Trophoblast cell (in vitro differentiated cells and primary cell): ENCODE measurements around the gene AMBRA1.

Experiments
- DNase-seq, 2 donors: peaks; one replicate each; pipeline ENCODE4 v3.0.0-alpha.2; 2016
- H2AFZ ChIP-seq: 2 replicates; pipeline ENCODE4 v1.6.1; 2013; ENCODE audit warnings: low read length, moderate library complexity, mild to moderate bottlenecking; ENCODE audit not compliant: insufficient read depth, poor library complexity
- H2AK5ac ChIP-seq: 2 replicates; pipeline ENCODE4 v1.6.1; 2013; ENCODE audit warnings: mild to moderate bottlenecking, low read length
- H2BK120ac ChIP-seq: 2 replicates; pipeline ENCODE4 v1.6.1; 2013; ENCODE audit warnings: low read length, mild to moderate bottlenecking, moderate library complexity; ENCODE audit not compliant: insufficient read depth, poor library complexity
- H2BK12ac ChIP-seq: 2 replicates; pipeline ENCODE4 v1.6.1; 2013; ENCODE audit warnings: mild to moderate bottlenecking, low read length, moderate library complexity
- H2BK5ac ChIP-seq: 2 replicates; pipeline ENCODE4 v1.6.1; 2013; ENCODE audit warnings: low read length, low read depth, moderate library complexity, mild to moderate bottlenecking; ENCODE audit not compliant: poor library complexity
- H3K14ac ChIP-seq: 2 replicates; pipeline ENCODE4 v1.6.1; 2013; ENCODE audit warnings: mild to moderate bottlenecking, low read length
- H3K18ac ChIP-seq: 2 replicates; pipeline ENCODE4 v1.6.1; 2013; ENCODE audit warnings: mild to moderate bottlenecking, low read length
- H3K23ac ChIP-seq: 2 replicates; pipeline ENCODE4 v1.6.1; 2013; ENCODE audit warnings: low read length
- H3K27ac ChIP-seq: 2 replicates; pipeline ENCODE4 v1.5.1; 2013; ENCODE audit warnings: low read depth, mild to moderate bottlenecking, inconsistent platforms, low read length, moderate library complexity
- H3K27me3 ChIP-seq: 2 replicates; pipeline ENCODE4 v1.6.1; 2013; ENCODE audit warnings: inconsistent platforms, mild to moderate bottlenecking, low read length, moderate library complexity; ENCODE audit not compliant: insufficient read depth
- H3K36me3 ChIP-seq, 2 experiments: 1 replicate in 1 of 2; 2 replicates in 1 of 2; pipeline ENCODE4 v1.6.1; 2013; ENCODE audit warnings: low read length in 2 of 2, mild to moderate bottlenecking in 2 of 2, moderate library complexity in 1 of 2; ENCODE audit not compliant: insufficient read depth in 2 of 2, control insufficient read depth in 1 of 2
- H3K4ac ChIP-seq: 2 replicates; pipeline ENCODE4 v1.6.1; 2013; ENCODE audit warnings: low read depth, mild to moderate bottlenecking, low read length, moderate library complexity
- H3K4me1 ChIP-seq, 2 experiments: 1 replicate in 1 of 2; 2 replicates in 1 of 2; pipeline ENCODE4 v1.6.1; 2013; ENCODE audit warnings: low read length in 2 of 2, mild to moderate bottlenecking in 2 of 2, moderate library complexity in 1 of 2; ENCODE audit not compliant: insufficient read depth in 2 of 2, control insufficient read depth in 1 of 2
- H3K4me2 ChIP-seq: 2 replicates; pipeline ENCODE4 v1.6.1; 2013; ENCODE audit warnings: inconsistent platforms, mild to moderate bottlenecking, low read length, moderate library complexity
- H3K4me3 ChIP-seq: 2 replicates; pipeline ENCODE4 v1.5.1; 2013; ENCODE audit warnings: mild to moderate bottlenecking, low read depth, low read length, inconsistent platforms
- H3K79me1 ChIP-seq: one replicate; pipeline ENCODE4 v1.6.1; 2013; ENCODE audit warnings: low read length
- H3K79me2 ChIP-seq: 2 replicates; pipeline ENCODE4 v1.6.1; 2013; ENCODE audit warnings: low read length, mild to moderate bottlenecking; ENCODE audit not compliant: control insufficient read depth, insufficient read depth, poor library complexity
- H3K9ac ChIP-seq: 2 replicates; pipeline ENCODE4 v1.6.1; 2013; ENCODE audit warnings: mild to moderate bottlenecking, low read length
- H3K9me3 ChIP-seq: 2 replicates; pipeline ENCODE4 v1.6.1; 2013; ENCODE audit warnings: low read depth, mild to moderate bottlenecking, control low read depth, inconsistent platforms, low read length; ENCODE audit not compliant: insufficient read depth
- H4K12ac ChIP-seq: 2 replicates; pipeline ENCODE4 v1.6.1; 2013; ENCODE audit warnings: low read depth, mild to moderate bottlenecking, low read length, moderate library complexity
- H4K8ac ChIP-seq: 2 replicates; pipeline ENCODE4 v1.6.1; 2013; ENCODE audit warnings: low read depth, mild to moderate bottlenecking, low read length, moderate library complexity
- H4K91ac ChIP-seq: one replicate; pipeline ENCODE4 v1.6.1; 2013; ENCODE audit warnings: low read depth, mild to moderate bottlenecking, low read length, moderate library complexity
- WGBS: extraction: QIAGEN DNeasy Blood & Tissue Kit; methylation state at CpG from one replicate; pipeline ENCODE4 v1.1.7; 2013; ENCODE audit warnings: missing lambda C conversion rate; ENCODE audit not compliant: insufficient read length, insufficient coverage; ENCODE audit errors: extremely low coverage; 5-methylcytosine and 5-hydroxymethylcytosine counted together

Gene AMBRA1

GRCh38 chr11:46475926-46476545 is 117.8 kb downstream of the AMBRA1 start:
- no peaks in the 10 kb centered on the region for H3K9me3 ChIP-seq
- no peak overlapping the region for H3K18ac ChIP-seq
- no peak overlapping the region for H2BK5ac ChIP-seq
- H3K4me2 ChIP-seq, result no peak overlapping the region
- no peak overlapping the region for H3K4ac ChIP-seq
- H3K9ac ChIP-seq, result no peak overlapping the region
- no peak overlapping the region for H4K12ac ChIP-seq
- H4K8ac ChIP-seq, result no peak overlapping the region
- H3K27me3 ChIP-seq, result no peaks in the 10 kb centered on the region
- no peak overlapping the region for H3K27ac ChIP-seq
- H3K4me1 ChIP-seq, result no peaks in the 10 kb centered on the region
- no peak overlapping the region for H2BK12ac ChIP-seq
- H4K91ac ChIP-seq, result no peak overlapping the region
- no peak overlapping the region for H2AK5ac ChIP-seq
- no peak for DNase-seq
- no peak overlapping the region for H3K4me3 ChIP-seq
- no peak overlapping the region for H2BK120ac ChIP-seq
- H3K79me1 ChIP-seq, result no peaks in the 10 kb centered on the region
- no peak overlapping the region for H2AFZ ChIP-seq
- no CpG with 5 or more reads among the region's 5 CpGs for WGBS
- H3K23ac ChIP-seq, result no peak overlapping the region
- H3K14ac ChIP-seq, result no peak overlapping the region
- H3K79me2 ChIP-seq, result no peaks in the 10 kb centered on the region
- H3K36me3 ChIP-seq, result no peaks in the 10 kb centered on the region

- H3K4me1 ChIP-seq, result no peaks in the 10 kb centered on the region
- no peak overlapping the region for H4K8ac ChIP-seq
- no peak overlapping the region for H3K4ac ChIP-seq
- peak; percentile 47 to 69 for DNase-seq
- no peaks in the 10 kb centered on the region for H3K79me1 ChIP-seq
- H3K27me3 ChIP-seq, result no peaks in the 10 kb centered on the region
- H2AK5ac ChIP-seq, result no peak overlapping the region
- no peak overlapping the region for H2AFZ ChIP-seq
- H3K4me2 ChIP-seq, result no peak overlapping the region
- no peak overlapping the region for H2BK12ac ChIP-seq
- no peak overlapping the region for H3K27ac ChIP-seq
- H3K79me2 ChIP-seq, result no peaks in the 10 kb centered on the region
- H4K91ac ChIP-seq, result no peak overlapping the region
- H3K36me3 ChIP-seq, result no peaks in the 10 kb centered on the region
- no peak overlapping the region for H4K12ac ChIP-seq
- H3K4me3 ChIP-seq, result no peak overlapping the region
- no peak overlapping the region for H2BK120ac ChIP-seq
- no peak overlapping the region for H2BK5ac ChIP-seq
- no peak overlapping the region for H3K18ac ChIP-seq
- H3K9me3 ChIP-seq, result no peaks in the 10 kb centered on the region
- no CpG with 5 or more reads among the region's 7 CpGs for WGBS
- H3K14ac ChIP-seq, result no peak overlapping the region
- no peak overlapping the region for H3K9ac ChIP-seq
- H3K23ac ChIP-seq, result no peak overlapping the region
Observed at GRCh38 chr11:46475051-46475925, 118.5 kb downstream of the AMBRA1 start.

GRCh38 chr11:46472662-46472994 is 121.2 kb downstream of the AMBRA1 start:
- Histone ChIP-seq H3K9ac (no peak overlapping the region), H3K36me3 (peaks cover 0 to 3% of the 10 kb centered on the region in 2 experiments), H3K27me3 (no peaks in the 10 kb centered on the region), H3K4me3 (no peak overlapping the region), H3K9me3 (no peaks in the 10 kb centered on the region), H2BK5ac (no peak overlapping the region), H3K4me1 (no peaks in the 10 kb centered on the region), H4K91ac (no peak overlapping the region), H3K4me2 (no peak overlapping the region), H2BK12ac (no peak overlapping the region), H3K23ac (no peak overlapping the region), H2AFZ (no peak overlapping the region), H3K79me2 (no peaks in the 10 kb centered on the region), H2BK120ac (no peak overlapping the region), H3K79me1 (no peaks in the 10 kb centered on the region), H3K4ac (no peak overlapping the region), H3K18ac (no peak overlapping the region), H4K12ac (no peak overlapping the region), H4K8ac (no peak overlapping the region), H3K14ac (no peak overlapping the region), H3K27ac (no peak overlapping the region), H2AK5ac (no peak overlapping the region)
- WGBS, result no CpG with 5 or more reads among the region's 1 CpG
- DNase-seq, result peak; percentile 41 to 55

GRCh38 chr11:46471943-46472661 is 121.7 kb downstream of the AMBRA1 start:
- no peak overlapping the region for H2AK5ac ChIP-seq
- no peaks in the 10 kb centered on the region for H3K27me3 ChIP-seq
- peak; percentile 5 to 42 for DNase-seq
- H2BK12ac ChIP-seq, result no peak overlapping the region
- H3K4me2 ChIP-seq, result no peak overlapping the region
- H3K9ac ChIP-seq, result no peak overlapping the region
- no peak overlapping the region for H3K4ac ChIP-seq
- no peak overlapping the region for H3K23ac ChIP-seq
- H4K91ac ChIP-seq, result no peak overlapping the region
- peaks cover 0 to 3% of the 10 kb centered on the region in 2 experiments for H3K36me3 ChIP-seq
- no peak overlapping the region for H3K18ac ChIP-seq
- no CpG with 5 or more reads among the region's 5 CpGs for WGBS
- H3K9me3 ChIP-seq, result no peaks in the 10 kb centered on the region
- no peak overlapping the region for H3K14ac ChIP-seq
- H3K27ac ChIP-seq, result no peak overlapping the region
- H4K12ac ChIP-seq, result no peak overlapping the region
- H3K4me1 ChIP-seq, result no peaks in the 10 kb centered on the region
- H4K8ac ChIP-seq, result no peak overlapping the region
- H2AFZ ChIP-seq, result no peak overlapping the region
- no peak overlapping the region for H2BK5ac ChIP-seq
- no peak overlapping the region for H2BK120ac ChIP-seq
- no peak overlapping the region for H3K4me3 ChIP-seq
- H3K79me2 ChIP-seq, result no peaks in the 10 kb centered on the region
- no peaks in the 10 kb centered on the region for H3K79me1 ChIP-seq
